ENCODE results near the gene MDP1. TPM values are rescaled to one million over a fixed set of nuclear protein-coding genes. Genes with fewer than 3 reads are reported as not detected.

MDP1 gene
- total and polyA plus RNA-seq, 2 experiments from 2014 or later = 9.8 to 31.1 TPM

DNA sequence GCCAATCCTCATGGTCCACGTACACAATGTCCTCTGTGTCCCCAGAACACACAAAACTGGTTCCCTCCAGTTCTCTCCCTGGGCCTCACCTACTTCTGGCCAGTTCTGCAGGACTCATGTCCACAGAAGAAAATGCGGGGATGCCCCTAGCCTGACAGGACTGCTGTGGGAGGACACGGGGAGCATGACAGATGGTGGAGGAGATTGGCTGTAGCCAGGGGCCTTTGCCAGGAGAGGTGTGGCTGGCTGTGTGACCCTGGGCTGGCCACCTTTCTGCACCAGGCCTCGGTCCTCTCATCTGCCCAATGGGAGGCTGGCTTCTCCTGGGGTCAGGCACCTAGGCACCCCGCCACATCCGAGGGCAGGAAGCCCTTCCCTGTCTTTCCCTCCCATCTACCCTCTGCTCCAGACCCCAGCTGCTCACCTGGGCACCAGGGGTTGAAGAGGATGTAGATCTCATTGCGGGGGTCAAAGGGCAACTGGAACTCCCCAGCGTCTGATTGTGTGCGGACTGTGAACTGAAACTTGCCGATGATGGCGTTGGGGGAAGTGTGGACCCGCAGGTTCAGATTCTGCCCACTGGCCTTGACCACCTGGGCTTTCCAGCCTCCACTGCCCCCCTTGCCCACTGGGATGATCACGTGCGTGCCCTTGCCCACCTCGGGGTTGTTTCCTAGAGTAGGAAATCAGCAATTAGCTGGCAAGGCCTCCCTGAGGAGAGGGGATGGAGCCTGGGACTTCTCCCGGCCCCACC is 44.3 kb upstream of the MDP1 start (continued):
- TF ChIP-seq, protein P1, sequence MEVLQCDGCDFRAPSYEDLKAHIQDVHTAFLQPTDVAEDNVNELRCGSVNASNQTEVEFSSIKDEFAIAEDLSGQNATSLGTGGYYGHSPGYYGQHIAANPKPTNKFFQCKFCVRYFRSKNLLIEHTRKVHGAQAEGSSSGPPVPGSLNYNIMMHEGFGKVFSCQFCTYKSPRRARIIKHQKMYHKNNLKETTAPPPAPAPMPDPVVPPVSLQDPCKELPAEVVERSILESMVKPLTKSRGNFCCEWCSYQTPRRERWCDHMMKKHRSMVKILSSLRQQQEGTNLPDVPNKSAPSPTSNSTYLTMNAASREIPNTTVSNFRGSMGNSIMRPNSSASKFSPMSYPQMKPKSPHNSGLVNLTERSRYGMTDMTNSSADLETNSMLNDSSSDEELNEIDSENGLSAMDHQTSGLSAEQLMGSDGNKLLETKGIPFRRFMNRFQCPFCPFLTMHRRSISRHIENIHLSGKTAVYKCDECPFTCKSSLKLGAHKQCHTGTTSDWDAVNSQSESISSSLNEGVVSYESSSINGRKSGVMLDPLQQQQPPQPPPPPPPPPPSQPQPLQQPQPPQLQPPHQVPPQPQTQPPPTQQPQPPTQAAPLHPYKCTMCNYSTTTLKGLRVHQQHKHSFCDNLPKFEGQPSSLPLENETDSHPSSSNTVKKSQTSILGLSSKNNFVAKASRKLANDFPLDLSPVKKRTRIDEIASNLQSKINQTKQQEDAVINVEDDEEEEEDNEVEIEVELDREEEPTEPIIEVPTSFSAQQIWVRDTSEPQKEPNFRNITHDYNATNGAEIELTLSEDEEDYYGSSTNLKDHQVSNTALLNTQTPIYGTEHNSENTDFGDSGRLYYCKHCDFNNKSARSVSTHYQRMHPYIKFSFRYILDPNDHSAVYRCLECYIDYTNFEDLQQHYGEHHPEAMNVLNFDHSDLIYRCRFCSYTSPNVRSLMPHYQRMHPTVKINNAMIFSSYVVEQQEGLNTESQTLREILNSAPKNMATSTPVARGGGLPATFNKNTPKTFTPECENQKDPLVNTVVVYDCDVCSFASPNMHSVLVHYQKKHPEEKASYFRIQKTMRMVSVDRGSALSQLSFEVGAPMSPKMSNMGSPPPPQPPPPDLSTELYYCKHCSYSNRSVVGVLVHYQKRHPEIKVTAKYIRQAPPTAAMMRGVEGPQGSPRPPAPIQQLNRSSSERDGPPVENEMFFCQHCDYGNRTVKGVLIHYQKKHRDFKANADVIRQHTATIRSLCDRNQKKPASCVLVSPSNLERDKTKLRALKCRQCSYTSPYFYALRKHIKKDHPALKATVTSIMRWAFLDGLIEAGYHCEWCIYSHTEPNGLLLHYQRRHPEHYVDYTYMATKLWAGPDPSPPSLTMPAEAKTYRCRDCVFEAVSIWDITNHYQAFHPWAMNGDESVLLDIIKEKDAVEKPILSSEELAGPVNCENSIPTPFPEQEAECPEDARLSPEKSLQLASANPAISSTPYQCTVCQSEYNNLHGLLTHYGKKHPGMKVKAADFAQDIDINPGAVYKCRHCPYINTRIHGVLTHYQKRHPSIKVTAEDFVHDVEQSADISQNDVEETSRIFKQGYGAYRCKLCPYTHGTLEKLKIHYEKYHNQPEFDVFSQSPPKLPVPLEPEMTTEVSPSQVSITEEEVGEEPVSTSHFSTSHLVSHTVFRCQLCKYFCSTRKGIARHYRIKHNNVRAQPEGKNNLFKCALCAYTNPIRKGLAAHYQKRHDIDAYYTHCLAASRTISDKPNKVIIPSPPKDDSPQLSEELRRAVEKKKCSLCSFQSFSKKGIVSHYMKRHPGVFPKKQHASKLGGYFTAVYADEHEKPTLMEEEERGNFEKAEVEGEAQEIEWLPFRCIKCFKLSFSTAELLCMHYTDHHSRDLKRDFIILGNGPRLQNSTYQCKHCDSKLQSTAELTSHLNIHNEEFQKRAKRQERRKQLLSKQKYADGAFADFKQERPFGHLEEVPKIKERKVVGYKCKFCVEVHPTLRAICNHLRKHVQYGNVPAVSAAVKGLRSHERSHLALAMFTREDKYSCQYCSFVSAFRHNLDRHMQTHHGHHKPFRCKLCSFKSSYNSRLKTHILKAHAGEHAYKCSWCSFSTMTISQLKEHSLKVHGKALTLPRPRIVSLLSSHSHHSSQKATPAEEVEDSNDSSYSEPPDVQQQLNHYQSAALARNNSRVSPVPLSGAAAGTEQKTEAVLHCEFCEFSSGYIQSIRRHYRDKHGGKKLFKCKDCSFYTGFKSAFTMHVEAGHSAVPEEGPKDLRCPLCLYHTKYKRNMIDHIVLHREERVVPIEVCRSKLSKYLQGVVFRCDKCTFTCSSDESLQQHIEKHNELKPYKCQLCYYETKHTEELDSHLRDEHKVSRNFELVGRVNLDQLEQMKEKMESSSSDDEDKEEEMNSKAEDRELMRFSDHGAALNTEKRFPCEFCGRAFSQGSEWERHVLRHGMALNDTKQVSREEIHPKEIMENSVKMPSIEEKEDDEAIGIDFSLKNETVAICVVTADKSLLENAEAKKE (CRISPR knock-in tag; IDR thresholded peaks at IDR 0.05) = no peak

DNA sequence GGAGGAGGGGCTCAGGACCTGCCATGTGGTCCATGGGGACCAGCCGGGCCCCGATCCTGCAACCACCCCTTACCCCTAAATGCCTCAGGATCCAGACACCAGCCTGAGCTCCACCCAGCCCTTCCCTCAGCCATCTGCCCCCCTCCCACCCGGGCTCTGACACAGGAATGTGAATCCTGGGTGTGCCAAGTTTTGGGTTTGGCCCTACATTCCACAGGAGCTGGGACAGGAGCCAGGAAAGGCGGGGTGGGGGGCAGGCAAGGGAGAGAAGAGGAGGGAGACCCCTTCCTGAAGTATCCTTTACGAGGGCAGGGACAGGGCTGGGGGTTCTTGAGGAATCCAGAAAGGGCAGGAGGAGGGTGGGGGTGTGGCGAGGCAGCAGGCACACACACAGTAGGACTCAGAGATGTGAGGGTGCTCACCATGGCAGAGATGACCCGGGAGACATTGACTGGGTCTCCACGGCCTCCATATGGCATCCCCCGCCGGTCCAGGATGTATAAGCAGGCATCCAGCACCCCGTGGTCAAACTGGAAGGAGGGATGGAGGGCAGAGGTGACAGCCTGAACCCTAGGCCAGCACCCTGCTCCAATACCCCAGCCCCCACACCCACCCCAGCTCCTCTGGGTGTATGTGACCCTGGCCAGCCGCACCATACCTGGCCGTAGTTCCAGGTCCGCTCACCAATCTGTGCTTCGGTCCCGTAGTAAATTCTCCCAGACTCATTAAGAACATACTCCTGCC is 43.6 kb upstream of the MDP1 start:
- Mint-ChIP-seq H3K4me3 (no peak overlapping the region; the same call in 2 of the 3 replicates), H3K4me1 (peaks cover 7% of the 10 kb centered on the region; the same call in 2 of the 3 replicates), H3K9me3 (no peaks in the 10 kb centered on the region), H3K36me3 (ENCODE audit: low read depth) (no peaks in the 10 kb centered on the region), H3K27ac (no peak overlapping the region), H3K27me3 (ENCODE audit: insufficient read depth, low read depth, poor library complexity) (peaks cover 14% of the 10 kb centered on the region)
- H3K9me2 ChIP-seq (ENCODE audit: insufficient read depth) = no peaks in the 10 kb centered on the region
- no peaks in the 10 kb centered on the region for H3K36me3 ChIP-seq (ENCODE audit: insufficient read depth)
- no peak overlapping the region for H2AFZ ChIP-seq
- ATAC-seq = no peak
- TF ChIP-seq, protein P2, sequence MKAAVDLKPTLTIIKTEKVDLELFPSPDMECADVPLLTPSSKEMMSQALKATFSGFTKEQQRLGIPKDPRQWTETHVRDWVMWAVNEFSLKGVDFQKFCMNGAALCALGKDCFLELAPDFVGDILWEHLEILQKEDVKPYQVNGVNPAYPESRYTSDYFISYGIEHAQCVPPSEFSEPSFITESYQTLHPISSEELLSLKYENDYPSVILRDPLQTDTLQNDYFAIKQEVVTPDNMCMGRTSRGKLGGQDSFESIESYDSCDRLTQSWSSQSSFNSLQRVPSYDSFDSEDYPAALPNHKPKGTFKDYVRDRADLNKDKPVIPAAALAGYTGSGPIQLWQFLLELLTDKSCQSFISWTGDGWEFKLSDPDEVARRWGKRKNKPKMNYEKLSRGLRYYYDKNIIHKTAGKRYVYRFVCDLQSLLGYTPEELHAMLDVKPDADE (IDR thresholded peaks at IDR 0.05) = no peak
- TF ChIP-seq POLR2AphosphoS5 (IDR thresholded peaks at IDR 0.05; ENCODE audit: low read depth) = no peak
- no peak for DNase-seq (ENCODE audit: low spot score)
- H3K27me3 ChIP-seq (ENCODE audit: insufficient read depth) = no peaks in the 10 kb centered on the region
- H3K79me2 ChIP-seq (replicated peaks; ENCODE audit: insufficient read depth) = no peaks in the 10 kb centered on the region
- H3F3A ChIP-seq (replicated peaks; ENCODE audit: low read depth) = no peaks in the 10 kb centered on the region
- H3K4me3 ChIP-seq = no peak overlapping the region
- H3K4me2 ChIP-seq = no peak overlapping the region
- no peaks in the 10 kb centered on the region for H3K4me1 ChIP-seq (ENCODE audit: insufficient read depth)
- no peaks in the 10 kb centered on the region for H4K20me1 ChIP-seq (replicated peaks; ENCODE audit: insufficient read depth)
- H3K27ac ChIP-seq (ENCODE audit: low read depth) = no peak overlapping the region
